ENCODE measurements around the gene FBXL20. TPM values are rescaled to one million over a fixed set of nuclear protein-coding genes. Genes with fewer than 3 reads are reported as not detected.

The FBXL20 gene
- total RNA-seq, 1 donor from 2014 or later, result 14.1 TPM

DNA sequence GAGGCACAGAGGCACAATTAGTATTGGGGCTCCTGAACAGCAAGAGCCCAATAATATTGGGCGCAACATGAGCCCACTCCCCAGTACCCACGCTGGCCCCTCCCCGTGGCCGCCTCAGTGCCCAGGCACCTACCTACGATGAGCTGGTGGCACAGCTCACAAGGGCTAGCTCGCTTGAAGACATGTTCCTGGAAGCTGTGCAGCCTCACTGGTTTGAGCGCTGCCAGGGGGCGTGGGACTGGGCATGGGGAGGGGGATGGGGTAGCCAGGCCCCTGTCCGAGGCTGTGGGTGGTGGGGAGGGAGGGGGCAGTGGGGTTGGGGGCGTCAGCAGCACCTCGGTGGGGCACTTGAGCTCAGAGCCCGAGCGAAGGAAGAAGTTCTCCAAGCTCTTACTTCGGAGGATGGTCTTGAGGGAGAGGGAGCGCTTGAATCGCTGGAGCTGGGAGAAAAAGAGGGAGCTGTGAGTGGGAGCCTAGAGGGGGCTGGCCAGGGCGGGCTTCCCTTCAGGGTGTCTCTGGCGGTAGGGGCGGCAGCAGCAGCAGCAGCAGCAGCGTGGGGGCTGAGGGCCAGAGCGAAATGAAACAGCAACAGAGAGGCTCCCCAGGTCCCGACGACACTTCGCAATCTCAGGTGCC, 183.6 kb downstream of the FBXL20 start:
- ATAC-seq (ENCODE audit: low read depth), result no peak
- H3K4me1 Mint-ChIP-seq, result no peaks in the 10 kb centered on the region
- ChIA-PET POLR2A (interaction anchor here (0.7 kb wide), 1 partner anchor 13 kb away, joined by 3 read pairs; no protein-coding TSS in a partner anchor), CTCF (no interaction called here)
- intact Hi-C loops (cut with micrococcal nuclease), result no loop called here
- peaks cover 28% of the 10 kb centered on the region for H3K27me3 Mint-ChIP-seq
- no peak overlapping the region for H3K27ac Mint-ChIP-seq
- TF ChIP-seq, protein P1, sequence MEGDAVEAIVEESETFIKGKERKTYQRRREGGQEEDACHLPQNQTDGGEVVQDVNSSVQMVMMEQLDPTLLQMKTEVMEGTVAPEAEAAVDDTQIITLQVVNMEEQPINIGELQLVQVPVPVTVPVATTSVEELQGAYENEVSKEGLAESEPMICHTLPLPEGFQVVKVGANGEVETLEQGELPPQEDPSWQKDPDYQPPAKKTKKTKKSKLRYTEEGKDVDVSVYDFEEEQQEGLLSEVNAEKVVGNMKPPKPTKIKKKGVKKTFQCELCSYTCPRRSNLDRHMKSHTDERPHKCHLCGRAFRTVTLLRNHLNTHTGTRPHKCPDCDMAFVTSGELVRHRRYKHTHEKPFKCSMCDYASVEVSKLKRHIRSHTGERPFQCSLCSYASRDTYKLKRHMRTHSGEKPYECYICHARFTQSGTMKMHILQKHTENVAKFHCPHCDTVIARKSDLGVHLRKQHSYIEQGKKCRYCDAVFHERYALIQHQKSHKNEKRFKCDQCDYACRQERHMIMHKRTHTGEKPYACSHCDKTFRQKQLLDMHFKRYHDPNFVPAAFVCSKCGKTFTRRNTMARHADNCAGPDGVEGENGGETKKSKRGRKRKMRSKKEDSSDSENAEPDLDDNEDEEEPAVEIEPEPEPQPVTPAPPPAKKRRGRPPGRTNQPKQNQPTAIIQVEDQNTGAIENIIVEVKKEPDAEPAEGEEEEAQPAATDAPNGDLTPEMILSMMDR (IDR thresholded peaks at IDR 0.05), result no peak
- no peak overlapping the region for H3K4me3 Mint-ChIP-seq
- no peaks in the 10 kb centered on the region for H3K9me3 Mint-ChIP-seq
- no peak for DNase-seq
- no peaks in the 10 kb centered on the region for H3K36me3 Mint-ChIP-seq (ENCODE audit: low read depth)

GRCh38 chr17:39213852-39214251, 187.6 kb downstream of the FBXL20 start:
- CTCF ChIA-PET, result interaction anchor here (1.8 kb wide), 1 partner anchor 18 kb away, joined by 6 read pairs; no protein-coding TSS in a partner anchor

DNA sequence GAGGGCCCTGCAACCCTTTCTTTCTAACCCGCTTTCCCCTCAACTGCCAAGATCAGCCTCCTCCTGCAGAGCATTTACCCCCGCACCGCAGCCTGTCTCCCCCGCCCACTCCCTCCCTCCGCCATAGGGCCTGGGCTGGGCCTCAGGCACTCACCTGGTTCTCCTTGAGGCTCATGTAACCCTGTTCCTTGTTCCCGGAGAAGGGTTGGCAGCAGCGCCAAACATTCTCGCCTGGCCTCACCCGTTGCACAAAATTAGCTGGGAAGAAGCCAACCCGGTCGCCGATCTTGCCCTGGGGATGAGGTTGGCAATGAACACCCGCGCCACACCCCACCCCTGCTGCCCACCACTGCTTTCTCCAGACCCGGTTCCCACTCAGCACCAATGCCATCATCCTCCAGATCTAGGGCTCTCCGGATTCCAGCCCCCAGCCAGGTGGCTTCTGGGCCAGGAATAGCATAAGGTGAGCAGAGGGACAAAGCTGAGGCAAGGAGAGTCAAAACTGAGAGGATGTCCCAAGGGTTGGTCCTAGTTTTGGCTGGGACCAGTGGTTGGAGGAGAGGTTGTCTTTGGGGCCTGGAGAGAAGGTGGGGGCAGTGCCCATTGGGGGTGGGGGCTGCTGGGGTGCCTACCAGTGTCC, 188.5 kb downstream of the FBXL20 start:
- Mint-ChIP-seq H3K4me3 (no peak overlapping the region), H3K27me3 (peaks cover 32% of the 10 kb centered on the region), H3K4me1 (peaks cover 25% of the 10 kb centered on the region), H3K27ac (no peak overlapping the region), H3K36me3 (ENCODE audit: low read depth) (no peaks in the 10 kb centered on the region), H3K9me3 (no peaks in the 10 kb centered on the region)
- TF ChIP-seq, protein P1 (IDR thresholded peaks at IDR 0.05), result no peak
- DNase-seq (no peak), ATAC-seq (ENCODE audit: low read depth) (no peak)
- intact Hi-C loops (cut with micrococcal nuclease), result no loop called here
- ChIA-PET POLR2A (interaction anchor here (0.7 kb wide), 1 partner anchor 13 kb away, joined by 3 read pairs; the partner anchor contains the start of gene STAC2), CTCF (interaction anchor here (1.8 kb wide), 1 partner anchor 19 kb away, joined by 6 read pairs; no protein-coding TSS in a partner anchor)

More at GRCh38 chr17:39213852-39214251, 187.6 kb downstream of the FBXL20 start:
- Mint-ChIP-seq H3K4me3 (no peak overlapping the region), H3K36me3 (ENCODE audit: low read depth) (no peaks in the 10 kb centered on the region), H3K27me3 (peaks cover 32% of the 10 kb centered on the region), H3K4me1 (peaks cover 16% of the 10 kb centered on the region), H3K9me3 (no peaks in the 10 kb centered on the region), H3K27ac (no peak overlapping the region)
- POLR2A ChIA-PET, result no interaction called here
- DNase-seq, result no peak
- intact Hi-C loops (cut with micrococcal nuclease), result no loop called here
- TF ChIP-seq, protein P1 (IDR thresholded peaks at IDR 0.05), result no peak
- no peak for ATAC-seq (ENCODE audit: low read depth)

DNA sequence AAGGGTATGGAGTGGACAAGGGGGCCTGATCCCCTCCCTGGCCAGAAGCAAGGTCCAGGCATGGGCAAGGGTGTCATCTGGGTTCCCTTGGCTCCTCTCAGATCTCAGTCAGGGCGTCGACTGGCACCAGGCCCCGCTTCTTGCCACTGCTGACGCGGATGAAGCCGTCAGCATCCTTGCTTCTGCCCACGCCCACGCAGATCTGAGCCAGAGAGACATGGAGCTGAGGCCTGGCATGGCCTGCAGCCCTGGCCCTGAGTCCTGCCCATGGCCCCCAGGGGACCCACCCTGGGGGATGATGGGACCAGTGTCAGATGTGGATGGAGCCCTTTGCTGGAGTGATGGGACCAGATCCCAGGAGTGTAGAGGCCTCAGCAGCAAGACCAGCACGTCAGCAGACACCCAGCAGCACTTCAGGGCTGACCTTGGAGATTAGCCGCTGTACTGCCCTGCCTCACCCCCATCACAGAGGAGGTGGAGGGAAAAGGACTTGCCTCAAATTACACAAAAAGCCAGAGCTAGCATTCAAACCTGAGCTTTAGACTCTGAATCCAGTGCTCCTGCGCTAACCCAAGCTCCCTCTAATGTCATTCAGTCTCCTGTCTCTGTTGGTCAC, 189.1 kb downstream of the FBXL20 start:
- CTCF ChIA-PET, result interaction anchor here (1.8 kb wide), 1 partner anchor 20 kb away, joined by 6 read pairs; no protein-coding TSS in a partner anchor
- no peak overlapping the region for H3K27ac Mint-ChIP-seq
- POLR2A ChIA-PET, result interaction anchor here (0.7 kb wide), 1 partner anchor 14 kb away, joined by 3 read pairs; the partner anchor contains the start of gene STAC2

More for the DNA sequence above, 189.1 kb downstream of the FBXL20 start:
- DNase-seq, result no peak
- ATAC-seq (ENCODE audit: low read depth), result no peak
- intact Hi-C loops (cut with micrococcal nuclease), result no loop called here
- Mint-ChIP-seq H3K4me1 (peaks cover 29% of the 10 kb centered on the region), H3K36me3 (ENCODE audit: low read depth) (no peaks in the 10 kb centered on the region), H3K4me3 (no peak overlapping the region), H3K27me3 (peaks cover 32% of the 10 kb centered on the region), H3K9me3 (no peaks in the 10 kb centered on the region)
- TF ChIP-seq, protein P1 (IDR thresholded peaks at IDR 0.05), result no peak

All from activated B cell treated with CpG ODN at 0.5 μM for 24 hours (primary cell).